Measurements from ENCODE around the gene ARHGAP45.

GRCh38 chr19:1119475-1120217, 52.7 kb downstream of the ARHGAP45 start:
- TF ChIP-seq, protein P1, sequence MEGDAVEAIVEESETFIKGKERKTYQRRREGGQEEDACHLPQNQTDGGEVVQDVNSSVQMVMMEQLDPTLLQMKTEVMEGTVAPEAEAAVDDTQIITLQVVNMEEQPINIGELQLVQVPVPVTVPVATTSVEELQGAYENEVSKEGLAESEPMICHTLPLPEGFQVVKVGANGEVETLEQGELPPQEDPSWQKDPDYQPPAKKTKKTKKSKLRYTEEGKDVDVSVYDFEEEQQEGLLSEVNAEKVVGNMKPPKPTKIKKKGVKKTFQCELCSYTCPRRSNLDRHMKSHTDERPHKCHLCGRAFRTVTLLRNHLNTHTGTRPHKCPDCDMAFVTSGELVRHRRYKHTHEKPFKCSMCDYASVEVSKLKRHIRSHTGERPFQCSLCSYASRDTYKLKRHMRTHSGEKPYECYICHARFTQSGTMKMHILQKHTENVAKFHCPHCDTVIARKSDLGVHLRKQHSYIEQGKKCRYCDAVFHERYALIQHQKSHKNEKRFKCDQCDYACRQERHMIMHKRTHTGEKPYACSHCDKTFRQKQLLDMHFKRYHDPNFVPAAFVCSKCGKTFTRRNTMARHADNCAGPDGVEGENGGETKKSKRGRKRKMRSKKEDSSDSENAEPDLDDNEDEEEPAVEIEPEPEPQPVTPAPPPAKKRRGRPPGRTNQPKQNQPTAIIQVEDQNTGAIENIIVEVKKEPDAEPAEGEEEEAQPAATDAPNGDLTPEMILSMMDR (IDR thresholded peaks at IDR 0.05 in 4 of 5, conservative IDR thresholded peaks at IDR 0.05 in 1 of 5) = no peak
- TF ChIP-seq POLR2A (IDR thresholded peaks at IDR 0.05) = no peak

Measured in gastrocnemius medialis (tissue), 4 donors.